ENCODE results near the gene GOLGB1.

The GOLGB1 gene

DNA sequence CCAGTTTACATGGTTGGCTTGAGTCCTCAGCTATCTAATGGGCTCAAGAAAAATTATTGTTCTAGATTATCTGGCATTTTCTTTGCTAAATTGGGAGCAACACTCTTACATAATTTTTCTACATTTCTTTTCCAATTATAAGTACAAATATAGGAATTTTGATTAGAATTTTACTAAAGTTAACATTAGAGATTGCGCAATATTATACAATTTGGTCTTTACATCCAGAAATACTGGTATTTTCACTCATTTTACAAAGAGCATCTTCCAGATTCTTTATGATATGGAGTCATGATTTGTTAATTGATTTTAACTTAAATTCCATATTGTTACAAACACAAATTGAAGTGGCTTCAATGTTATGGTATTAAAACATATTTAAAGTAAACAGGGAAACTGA is 19.7 kb upstream of the GOLGB1 start:
- no peak overlapping the region for H3K4me3 ChIP-seq (replicated peaks; ENCODE audit: low read depth, low read length)
- TF ChIP-seq CTCF (IDR thresholded peaks at IDR 0.05; ENCODE audit: low read length, missing control alignments), result no peak

DNA sequence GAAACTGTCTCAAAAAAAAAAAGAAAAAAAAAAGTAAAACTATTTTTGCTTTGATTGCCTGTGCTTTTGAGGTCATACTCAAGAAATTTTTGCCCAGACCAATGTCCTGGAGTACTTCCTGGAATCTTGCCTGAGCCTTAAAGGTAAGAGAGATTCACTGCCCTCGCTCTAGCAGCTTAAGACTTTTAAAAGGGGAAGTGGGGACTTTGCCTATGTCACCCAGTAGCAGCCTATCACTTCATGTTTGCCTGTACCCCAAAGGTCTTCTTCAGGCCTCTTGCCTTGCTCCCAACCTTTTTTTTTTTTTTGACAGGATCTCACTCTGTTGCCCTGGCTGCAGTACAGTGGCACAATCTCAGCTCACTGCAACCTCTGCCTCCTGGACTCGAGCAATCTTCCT is 18.9 kb upstream of the GOLGB1 start:
- TF ChIP-seq CTCF (IDR thresholded peaks at IDR 0.05; ENCODE audit: low read length, missing control alignments), result no peak
- no peak for DNase-seq (ENCODE audit: low read depth)
- no peak overlapping the region for H3K4me3 ChIP-seq (replicated peaks; ENCODE audit: low read depth, low read length)

More for the DNA sequence above, 19.7 kb upstream of the GOLGB1 start:
- DNase-seq (ENCODE audit: low read depth), result no peak

DNA sequence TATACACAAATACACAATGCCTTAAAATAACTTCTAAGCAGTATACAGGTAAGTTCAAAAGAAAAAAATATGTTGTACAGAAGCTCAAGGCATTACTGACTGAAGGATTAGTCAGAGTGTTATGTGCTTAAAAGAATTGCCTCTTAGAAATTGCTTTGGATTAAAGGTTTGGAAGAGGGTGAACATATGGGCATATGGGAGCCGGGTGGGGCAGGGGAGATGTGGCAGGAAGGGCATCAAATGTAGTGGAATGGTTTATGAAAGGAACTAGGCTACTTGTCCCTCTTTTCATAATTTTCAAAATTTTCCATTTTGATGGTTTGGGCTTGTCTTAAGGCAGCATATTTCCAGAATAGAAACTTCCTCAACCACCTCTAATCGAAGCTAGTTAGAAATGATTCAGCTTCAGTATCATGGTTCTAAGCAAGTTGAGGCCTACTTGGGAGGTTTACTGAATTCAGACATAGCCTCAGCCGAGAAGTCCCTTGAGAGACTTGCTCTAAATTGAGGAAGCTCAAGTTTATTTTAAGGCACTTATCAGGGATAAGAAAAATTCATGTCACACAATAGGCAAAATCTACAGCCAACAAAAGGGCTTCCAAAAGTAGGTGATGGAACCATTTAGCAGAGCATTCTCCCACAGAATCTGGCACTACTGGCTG is 10.1 kb upstream of the GOLGB1 start:
- no peak overlapping the region for H3K4me3 ChIP-seq (replicated peaks; ENCODE audit: low read depth, low read length)
- TF ChIP-seq CTCF (IDR thresholded peaks at IDR 0.05; ENCODE audit: low read length, missing control alignments), result no peak
- DNase-seq (ENCODE audit: low read depth), result no peak

- no peak overlapping the region for H3K4me3 ChIP-seq (replicated peaks; ENCODE audit: low read depth, low read length)
- no peak for TF ChIP-seq CTCF (IDR thresholded peaks at IDR 0.05; ENCODE audit: low read length, missing control alignments)
- DNase-seq (ENCODE audit: low read depth), result peak; percentile 25
Measured at GRCh38 chr3:121758727-121759450, 9.3 kb upstream of the GOLGB1 start.

DNA sequence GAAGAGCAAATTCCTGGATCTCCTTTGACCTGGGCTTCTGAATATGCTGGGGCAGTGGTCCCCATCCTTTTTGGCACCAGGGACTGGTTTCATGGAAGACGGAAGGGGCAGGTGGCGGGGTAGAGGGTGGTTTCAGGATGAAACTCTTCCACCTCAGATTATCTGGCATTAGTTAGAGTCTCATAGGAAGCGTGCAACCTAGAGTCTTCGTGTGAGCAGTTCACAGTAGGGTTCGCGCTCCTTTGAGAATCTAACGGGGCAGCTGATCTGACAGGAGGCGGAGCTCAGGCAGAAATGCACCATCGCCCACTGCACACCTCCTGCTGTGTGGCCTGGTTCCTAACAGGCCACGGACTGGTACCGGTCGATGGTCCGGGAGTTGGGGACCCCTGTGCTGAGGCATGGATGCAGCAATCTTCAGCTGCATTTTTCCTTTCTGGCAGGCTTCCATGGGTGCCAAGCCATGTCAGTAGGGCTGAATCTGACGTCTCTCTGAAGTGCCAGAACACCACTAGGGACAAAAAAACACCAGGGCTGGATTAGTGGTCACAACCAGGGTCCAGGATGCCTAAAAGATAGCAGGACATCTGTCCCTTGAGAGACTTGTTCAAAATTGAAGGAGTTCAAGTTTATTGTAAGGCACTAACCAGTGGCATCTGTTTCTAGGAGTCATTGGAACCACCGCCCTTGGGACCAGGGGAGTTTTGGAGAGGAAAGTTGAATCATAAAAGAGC is 8.4 kb upstream of the GOLGB1 start:
- no peak overlapping the region for H3K4me3 ChIP-seq (replicated peaks; ENCODE audit: low read depth, low read length)
- DNase-seq (ENCODE audit: low read depth), result no peak

More for the DNA sequence above, 8.4 kb upstream of the GOLGB1 start:
- no peak for TF ChIP-seq CTCF (IDR thresholded peaks at IDR 0.05; ENCODE audit: low read length, missing control alignments)

Data from fibroblast of pulmonary artery (primary cell).